Panc1 (cell line): ENCODE measurements around the gene DDX17. TPM values are rescaled to one million over a fixed set of nuclear protein-coding genes. Genes with fewer than 3 reads are reported as not detected.

Source experiments
- ATAC-seq: fragments of 200-7000 bp; cut with Tn5 transposase; 2 replicates; pipeline ENCODE4 v1.9.1; 2020; ENCODE audit warnings: mild to moderate bottlenecking, moderate library complexity
- BruUV-seq: library from RNA; stranded (reverse); fragments of 400-500 nt; replicated peaks from 2 replicates; lab custom pipeline; 2021; lab: Mats Ljungman, UMichigan
- CTCF ChIA-PET: fragments of 300-600 bp; sonication (Branson Sonifier 250); formaldehyde crosslinking; loops from one replicate; lab custom pipeline; 2022; ENCODE audit warnings: antibody characterized with exemption; lab: Charles Lee
- POLR2A ChIA-PET: fragments of 300-600 bp; sonication (Branson Sonifier 250); formaldehyde crosslinking; loops from one replicate; lab custom pipeline; 2022; ENCODE audit warnings: antibody characterized with exemption; lab: Charles Lee
- DNase-seq: peaks from one replicate; pipeline ENCODE4 v3.0.0-alpha.2; 2010; ENCODE audit warnings: low read depth, low spot score
- H3K27ac ChIP-seq: 2 replicates; pipeline ENCODE4 v1.5.1; 2011; ENCODE audit warnings: mild to moderate bottlenecking, low read length, inconsistent platforms
- H3K27me3 ChIP-seq: fragments of 200-500 bp; sonication (Bioruptor generic); 2 replicates; pipeline ENCODE4 v1.6.0; 2014; ENCODE audit warnings: low read length, inconsistent platforms; ENCODE audit not compliant: control insufficient read depth, insufficient read depth
- H3K36me3 ChIP-seq: fragments of 200-500 bp; sonication (Bioruptor generic); 2 replicates; pipeline ENCODE4 v1.5.1; 2014; ENCODE audit warnings: inconsistent platforms, mild to moderate bottlenecking, low read length, moderate library complexity; ENCODE audit not compliant: control insufficient read depth, insufficient read depth
- H3K4me1 ChIP-seq: 2 replicates; pipeline ENCODE4 v1.5.1; 2011; ENCODE audit warnings: inconsistent platforms, mild to moderate bottlenecking, low read length, moderate library complexity; ENCODE audit not compliant: control insufficient read depth, insufficient read depth
- H3K4me3 ChIP-seq, 2 experiments: 2 replicates each; pipeline ENCODE4 v1.5.1; 2011 to 2012; ENCODE audit warnings: low read depth in 2 of 2, low read length in 2 of 2, mild to moderate bottlenecking in 2 of 2, inconsistent platforms in 1 of 2, moderate library complexity in 1 of 2
- H3K9me3 ChIP-seq: fragments of 200-500 bp; sonication (Bioruptor generic); 2 replicates; pipeline ENCODE4 v1.5.1; 2014; ENCODE audit warnings: low read depth, mild to moderate bottlenecking, inconsistent platforms, low read length, moderate library complexity; ENCODE audit not compliant: control insufficient read depth, insufficient read depth
- POLR2AphosphoS5 ChIP-seq: IDR thresholded peaks from 2 replicates; pipeline ENCODE4 v1.6.1; 2012; ENCODE audit warnings: mild to moderate bottlenecking, low read depth, low read length, moderate library complexity
- REST ChIP-seq, 2 experiments: IDR thresholded peaks; 2 replicates each; pipeline ENCODE4 v1.6.1; 2011 to 2012; ENCODE audit warnings: low read depth in 2 of 2, control low read depth in 1 of 2, low read length in 1 of 2, mild to moderate bottlenecking in 1 of 2, moderate library complexity in 1 of 2; ENCODE audit not compliant: insufficient read depth in 1 of 2
- SIN3A ChIP-seq: IDR thresholded peaks from 2 replicates; pipeline ENCODE4 v1.6.1; 2012; ENCODE audit warnings: low read depth, mild to moderate bottlenecking, low read length, moderate library complexity, borderline replicate concordance; ENCODE audit not compliant: insufficient read depth
- TCF7L2 ChIP-seq: IDR thresholded peaks from 2 replicates; pipeline ENCODE4 v1.6.1; 2011; ENCODE audit warnings: mild to moderate bottlenecking, low read depth, low read length, inconsistent platforms
- in situ Hi-C: cut with HindIII; loops from 2 replicates; pipeline ENCODE4 v1.10.0; 2016; ENCODE audit warnings: low sequenced_read_pairs, low pct_unique_long_range_greater_than_20kb
- intact Hi-C: fragments of 100-400 bp; cut with micrococcal nuclease; formaldehyde crosslinking; loops from one replicate; pipeline ENCODE4 v1.10.0; 2022; ENCODE audit not compliant: unreplicated experiment
- total RNA-seq: library from RNA; stranded (reverse); gene quantifications from one replicate; pipeline ENCODE4 v1.2.1, GENCODE V29; 2021; ENCODE audit not compliant: unreplicated experiment

Gene DDX17
- total RNA-seq, 1 experiment from 2014 or later = 277 TPM

- ChIA-PET CTCF (no interaction called here), POLR2A (no interaction called here)
- BruUV-seq = no TSS peak
- intact Hi-C loops = no loop called here
- no peak for ATAC-seq
- Histone ChIP-seq H3K4me3 (no peak overlapping the region), H3K9me3 (no peaks in the 10 kb centered on the region), H3K4me1 (no peaks in the 10 kb centered on the region), H3K36me3 (no peaks in the 10 kb centered on the region), H3K27me3 (no peaks in the 10 kb centered on the region), H3K27ac (no peak overlapping the region)
- in situ Hi-C loops = no loop called here
- no peak for DNase-seq
- no peak for TF ChIP-seq POLR2AphosphoS5
Observed at GRCh38 chr22:38435010-38435409, 71.1 kb downstream of the DDX17 start.

GRCh38 chr22:38433871-38434270 lies 72.2 kb downstream of the DDX17 start:
- ATAC-seq (no peak), DNase-seq (no peak)
- intact Hi-C loops = no loop called here
- Histone ChIP-seq H3K4me1 (no peaks in the 10 kb centered on the region), H3K27ac (no peak overlapping the region), H3K36me3 (no peaks in the 10 kb centered on the region), H3K4me3 (no peak overlapping the region), H3K27me3 (no peaks in the 10 kb centered on the region), H3K9me3 (no peaks in the 10 kb centered on the region)
- ChIA-PET POLR2A (interaction anchor here (0.6 kb wide), 1 partner anchor 8 kb away, joined by 17 read pairs; no protein-coding TSS in a partner anchor), CTCF (no interaction called here)
- in situ Hi-C loops = no loop called here
- BruUV-seq = no TSS peak
- no peak for TF ChIP-seq REST (IDR thresholded peaks at IDR 0.05; ENCODE audit: insufficient read depth in 1 of 2, low read depth in 2 of 2, low read length in 1 of 2)
- TF ChIP-seq POLR2AphosphoS5 = no peak
- no peak for TF ChIP-seq TCF7L2
- TF ChIP-seq SIN3A = no peak

Other genes starting within 250 kb of the DDX17 start
- gene TMEM184B, start 233.3 kb downstream of the DDX17 start, total RNA-seq = 54.2 TPM
- gene CSNK1E, start 188.9 kb downstream of the DDX17 start, total RNA-seq = 115 TPM
- 0.18 TPM for gene KCNJ4, start 51.1 kb downstream of the DDX17 start, total RNA-seq
- 11.6 TPM for gene KDELR3, start 38.2 kb downstream of the DDX17 start, total RNA-seq
- gene DMC1, start 63.9 kb upstream of the DDX17 start, total RNA-seq = 3.2 TPM
- 2.4 TPM for gene FAM227A, start 150.1 kb upstream of the DDX17 start, total RNA-seq
- gene CBY1, start 150.3 kb upstream of the DDX17 start, total RNA-seq = 20.4 TPM
- 111 TPM for gene TOMM22, start 175.6 kb upstream of the DDX17 start, total RNA-seq
- 35.1 TPM for gene JOSD1, start 194.6 kb upstream of the DDX17 start, total RNA-seq
- gene GTPBP1, start 199.6 kb upstream of the DDX17 start, total RNA-seq = 25.5 TPM
- 45.1 TPM for gene SUN2, start 249.7 kb upstream of the DDX17 start, total RNA-seq